AG10803 (cell line): ENCODE measurements around the gene METTL27.
A peak's percentile ranks its signal among the peaks of the same experiment; 100 is the strongest.
"Not testable (repeated sequence)": the region's sequence is repeated elsewhere in the genome, so short reads cannot be mapped to it uniquely, and the experiment has no call there.

Experiments used
- DNase-seq: peaks from one replicate; pipeline ENCODE4 v3.0.0; 2010; ENCODE audit warnings: low read depth
- H3K4me3 ChIP-seq: 2 replicates; pipeline ENCODE4 v1.5.1; 2011; ENCODE audit warnings: mild to moderate bottlenecking, low read length, control low read depth
- CTCF ChIP-seq: conservative IDR thresholded peaks from 2 replicates; pipeline ENCODE4 v1.5.1; 2011; ENCODE audit warnings: mild to moderate bottlenecking, low read length, control low read depth, inconsistent platforms

The METTL27 gene

GRCh38 chr7:73822319-73823173 lies 19.8 kb downstream of the METTL27 start:
- DNase-seq, result peak; percentile 94
- H3K4me3 ChIP-seq, result no peak overlapping the region; the same call in 1 of the 2 replicates
- TF ChIP-seq CTCF, result no peak

GRCh38 chr7:73821597-73822285 lies 20.6 kb downstream of the METTL27 start:
- DNase-seq, H3K4me3 ChIP-seq: not testable (repeated sequence)

- no peak for TF ChIP-seq CTCF
- no peak overlapping the region for H3K4me3 ChIP-seq
- DNase-seq, result no peak
Observed at GRCh38 chr7:73820013-73820412, 22.3 kb downstream of the METTL27 start.

- no peak for TF ChIP-seq CTCF
- no peak for DNase-seq
- no peak overlapping the region for H3K4me3 ChIP-seq
Observed at GRCh38 chr7:73817121-73817520, 25.2 kb downstream of the METTL27 start.

GRCh38 chr7:73815436-73815835 lies 26.9 kb downstream of the METTL27 start:
- TF ChIP-seq CTCF, result no peak
- no peak for DNase-seq

GRCh38 chr7:73812996-73813395 lies 29.3 kb downstream of the METTL27 start:
- no peak overlapping the region for H3K4me3 ChIP-seq
- no peak for TF ChIP-seq CTCF
- no peak for DNase-seq

More at GRCh38 chr7:73815436-73815835, 26.9 kb downstream of the METTL27 start:
- H3K4me3 ChIP-seq, result no peak overlapping the region

- H3K4me3 ChIP-seq, result no peak overlapping the region
- TF ChIP-seq CTCF, result peak; percentile 81
- DNase-seq, result peak; percentile 51
Observed at GRCh38 chr7:73811760-73812168, 30.6 kb downstream of the METTL27 start.
